PC-3 (cell line): ENCODE data around the gene RAB44. TPM values are rescaled to one million over a fixed set of nuclear protein-coding genes. Genes with fewer than 3 reads are reported as not detected.

ENCODE experiments used
- ATAC-seq: fragments of 200-7000 bp; cut with Tn5 transposase; 2 replicates; pipeline ENCODE4 v1.9.1; 2020; ENCODE audit warnings: mild to moderate bottlenecking, moderate library complexity
- BruUV-seq: library from RNA; stranded (reverse); fragments of 400-500 nt; replicated peaks from 2 replicates; lab custom pipeline; 2021; lab: Mats Ljungman, UMichigan
- CTCF ChIA-PET: fragments of 300-600 bp; sonication (Branson Sonifier 250); formaldehyde crosslinking; loops from one replicate; lab custom pipeline; 2022; ENCODE audit warnings: antibody characterized with exemption; lab: Charles Lee
- POLR2A ChIA-PET: fragments of 300-600 bp; sonication (Branson Sonifier 250); formaldehyde crosslinking; loops from one replicate; lab custom pipeline; 2022; ENCODE audit warnings: antibody characterized with exemption; ENCODE audit not compliant: unreplicated experiment; lab: Charles Lee
- DNase-seq: peaks from one replicate; pipeline ENCODE4 v3.0.0-alpha.2; 2015
- H2AFZ ChIP-seq: fragments of 300-600 bp; sonication (generic); 2 replicates; pipeline ENCODE4 v1.6.0; 2016; ENCODE audit warnings: antibody characterized with exemption, low read length
- H3F3A ChIP-seq: fragments of 300-600 bp; sonication (generic); one replicate; pipeline ENCODE4 v1.6.0; 2017; ENCODE audit warnings: antibody characterized with exemption, low read length, control low read depth, mild to moderate bottlenecking; ENCODE audit not compliant: unreplicated experiment
- H3K27ac ChIP-seq: fragments of 300-600 bp; sonication (generic); 2 replicates; pipeline ENCODE4 v1.5.1; 2016; ENCODE audit warnings: mild to moderate bottlenecking, low read length
- H3K27me3 ChIP-seq: fragments of 300-600 bp; sonication (generic); 2 replicates; pipeline ENCODE4 v1.6.1; 2016; ENCODE audit warnings: low read length, mixed read lengths
- H3K36me3 ChIP-seq: fragments of 300-600 bp; sonication (generic); 2 replicates; pipeline ENCODE4 v1.6.1; 2016; ENCODE audit warnings: low read depth, mixed run types, low read length, mixed read lengths
- H3K4me1 ChIP-seq: fragments of 300-600 bp; sonication (generic); 2 replicates; pipeline ENCODE4 v1.5.1; 2016; ENCODE audit warnings: low read length; ENCODE audit not compliant: insufficient read depth
- H3K4me2 ChIP-seq: fragments of 300-600 bp; sonication (generic); 2 replicates; pipeline ENCODE4 v1.6.0; 2016; ENCODE audit warnings: low read length
- H3K4me3 ChIP-seq: fragments of 300-600 bp; sonication (generic); 2 replicates; pipeline ENCODE4 v1.5.1; 2016; ENCODE audit warnings: mild to moderate bottlenecking, low read length, mixed read lengths
- H3K79me2 ChIP-seq: fragments of 300-600 bp; sonication (generic); 2 replicates; pipeline ENCODE4 v1.6.1; 2017; ENCODE audit warnings: low read length, mixed read lengths
- H3K9ac ChIP-seq: fragments of 300-600 bp; sonication (generic); 2 replicates; pipeline ENCODE4 v1.6.0; 2016; ENCODE audit warnings: mild to moderate bottlenecking, low read length
- H3K9me2 ChIP-seq: fragments of 300-600 bp; sonication (generic); replicated peaks from 2 replicates; pipeline ENCODE4 v1.6.1; 2016; ENCODE audit warnings: mixed run types, low read length, mixed read lengths
- H3K9me3 ChIP-seq: fragments of 300-600 bp; sonication (generic); 2 replicates; pipeline ENCODE4 v1.6.1; 2016; ENCODE audit warnings: low read length, mixed read lengths
- H4K20me1 ChIP-seq: fragments of 300-600 bp; sonication (generic); 2 replicates; pipeline ENCODE4 v1.6.1; 2016; ENCODE audit warnings: low read length, mixed read lengths
- CTCF ChIP-seq: fragments of 300-600 bp; sonication (generic); conservative IDR thresholded peaks from 2 replicates; pipeline ENCODE4 v1.5.1; 2017; ENCODE audit warnings: antibody characterized with exemption, low read depth, mild to moderate bottlenecking, low read length
- EZH2 ChIP-seq: fragments of 300-600 bp; sonication (generic); IDR thresholded peaks from one replicate; pipeline ENCODE4 v1.6.1; 2017; ENCODE audit warnings: antibody characterized with exemption, mild to moderate bottlenecking, low read length; ENCODE audit not compliant: unreplicated experiment
- EZH2phosphoT487 ChIP-seq: fragments of 300-600 bp; sonication (generic); IDR thresholded peaks from 2 replicates; pipeline ENCODE4 v1.6.1; 2018; ENCODE audit warnings: mild to moderate bottlenecking, antibody characterized with exemption, low read length, borderline replicate concordance
- intact Hi-C: fragments of 100-400 bp; cut with micrococcal nuclease; formaldehyde crosslinking; loops from 2 replicates; pipeline ENCODE4 v1.9.0; 2023
- total RNA-seq: library from RNA; depleted of rRNA; stranded (reverse); fragments of >200 nt; gene quantifications from 2 replicates; pipeline ENCODE4 v1.2.3, GENCODE V29; 2014

RAB44 gene
- total RNA-seq, 1 experiment from 2014 or later, result not detected

- H3K4me2 ChIP-seq, result peak overlapping the region; percentile 87
Measured at GRCh38 chr6:36734486-36735060, 36.9 kb downstream of the RAB44 start.

GRCh38 chr6:36735110-36736071, 37.8 kb downstream of the RAB44 start:
- POLR2A ChIA-PET, result interaction anchor here (0.6 kb wide), 1 partner anchor 312 kb away, joined by 3 read pairs; no protein-coding TSS in a partner anchor

More at GRCh38 chr6:36734486-36735060, 36.9 kb downstream of the RAB44 start:
- Histone ChIP-seq H3K27me3 (no peaks in the 10 kb centered on the region), H3K36me3 (no peaks in the 10 kb centered on the region), H2AFZ (peak overlapping the region; percentile 94), H3K9me2 (no peaks in the 10 kb centered on the region), H3K9ac (no peak overlapping the region), H3K4me1 (peaks cover 16% of the 10 kb centered on the region), H3K4me3 (peak overlapping the region; percentile 59; the same call in 1 of the 2 replicates), H3K79me2 (no peaks in the 10 kb centered on the region), H4K20me1 (no peaks in the 10 kb centered on the region), H3F3A (no peaks in the 10 kb centered on the region), H3K27ac (no peak overlapping the region), H3K9me3 (no peaks in the 10 kb centered on the region)
- no peak; the same call in 1 of the 2 replicates for ATAC-seq
- intact Hi-C loops, result no loop called here
- DNase-seq, result no peak
- TF ChIP-seq EZH2phosphoT487, result no peak
- no peak for TF ChIP-seq EZH2
- no peak for TF ChIP-seq CTCF
- ChIA-PET CTCF (interaction anchor here (1.0 kb wide), 1 partner anchor 47 kb away, joined by 3 read pairs; no protein-coding TSS in a partner anchor), POLR2A (no interaction called here)
- no TSS peak for BruUV-seq

More at GRCh38 chr6:36735110-36736071, 37.8 kb downstream of the RAB44 start:
- Histone ChIP-seq H4K20me1 (no peaks in the 10 kb centered on the region), H3F3A (no peaks in the 10 kb centered on the region), H3K4me3 (peak overlapping the region; percentile 59), H2AFZ (peak overlapping the region; percentile 94), H3K27me3 (no peaks in the 10 kb centered on the region), H3K9me2 (no peaks in the 10 kb centered on the region), H3K4me1 (peaks cover 22% of the 10 kb centered on the region), H3K4me2 (peak overlapping the region; percentile 87), H3K36me3 (no peaks in the 10 kb centered on the region), H3K9me3 (no peaks in the 10 kb centered on the region), H3K9ac (peak overlapping the region; percentile 41; the same call in 1 of the 2 replicates), H3K79me2 (no peaks in the 10 kb centered on the region), H3K27ac (no peak overlapping the region)
- TF ChIP-seq EZH2 (no peak), EZH2phosphoT487 (no peak), CTCF (no peak)
- TSS peak; percentile 35 for BruUV-seq
- intact Hi-C loops, result no loop called here
- DNase-seq (peak; percentile 59), ATAC-seq (peak; percentile 68)
- CTCF ChIA-PET, result interaction anchor here (1.0 kb wide), 1 partner anchor 46 kb away, joined by 3 read pairs; no protein-coding TSS in a partner anchor
